DOHH2 (cell line): ENCODE data around the gene ZMIZ1.

Source experiments
- CTCF ChIP-seq: fragments of 200-600 bp; sonication (generic); IDR thresholded peaks from one replicate; pipeline ENCODE4 v1.5.1; 2014; ENCODE audit warnings: antibody characterized with exemption, mild to moderate bottlenecking, low read depth, low read length; ENCODE audit not compliant: poor library complexity, severe bottlenecking
- EZH2phosphoT487 ChIP-seq: fragments of 200-600 bp; sonication (generic); IDR thresholded peaks from 2 replicates; pipeline ENCODE4 v1.6.1; 2017; ENCODE audit warnings: borderline replicate concordance, mild to moderate bottlenecking, antibody characterized with exemption, low read length, moderate library complexity, mixed read lengths

GRCh38 chr10:79074732-79075131 lies 6.0 kb downstream of the ZMIZ1 start:
- TF ChIP-seq CTCF (no peak), EZH2phosphoT487 (no peak)
